ENCODE data around the gene SLC5A11. TPM values are rescaled to one million over a fixed set of nuclear protein-coding genes. Genes with fewer than 3 reads are reported as not detected.

SLC5A11 gene
- total and polyA plus RNA-seq, 2 of the 13 experiments (the other 11 are each of a cell fraction or from before 2014, with no cell fraction given): 1.2 to 3.3 TPM

GRCh38 chr16:24858219-24859041, 12.7 kb downstream of the SLC5A11 start (continued):
- no peak for TF ChIP-seq NPAS2 (CRISPR knock-in tag; IDR thresholded peaks at IDR 0.05; ENCODE audit: borderline replicate concordance)
- peak; percentile 94 for TF ChIP-seq ZBTB26 (CRISPR knock-in tag; IDR thresholded peaks at IDR 0.05; ENCODE audit: borderline replicate concordance)
- TF ChIP-seq ZNF792 (CRISPR knock-in tag; IDR thresholded peaks at IDR 0.05): peak; percentile 98
- peak; percentile 98 for TF ChIP-seq ZFP36L2 (CRISPR knock-in tag; IDR thresholded peaks at IDR 0.05)
- TF ChIP-seq POGZ (CRISPR knock-in tag; IDR thresholded peaks at IDR 0.05): no peak
- TF ChIP-seq, protein P1, sequence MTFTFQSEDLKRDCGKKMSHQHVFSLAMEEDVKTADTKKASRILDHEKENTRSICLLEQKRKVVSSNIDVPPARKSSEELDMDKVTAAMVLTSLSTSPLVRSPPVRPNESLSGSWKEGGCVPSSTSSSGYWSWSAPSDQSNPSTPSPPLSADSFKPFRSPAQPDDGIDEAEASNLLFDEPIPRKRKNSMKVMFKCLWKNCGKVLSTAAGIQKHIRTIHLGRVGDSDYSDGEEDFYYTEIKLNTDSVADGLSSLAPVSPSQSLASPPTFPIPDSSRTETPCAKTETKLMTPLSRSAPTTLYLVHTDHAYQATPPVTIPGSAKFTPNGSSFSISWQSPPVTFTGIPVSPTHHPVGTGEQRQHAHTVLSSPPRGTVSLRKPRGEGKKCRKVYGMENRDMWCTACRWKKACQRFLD (CRISPR knock-in tag; IDR thresholded peaks at IDR 0.05; ENCODE audit: borderline replicate concordance): peak; percentile 94
- TF ChIP-seq ZNF616 (CRISPR knock-in tag; IDR thresholded peaks at IDR 0.05; ENCODE audit: low read depth): peak; percentile 91; the same call in 1 of the 2 replicates
- TF ChIP-seq ZNF510 (CRISPR knock-in tag; IDR thresholded peaks at IDR 0.05; ENCODE audit: low read depth): peak; percentile 88
- peak; percentile 98 for TF ChIP-seq ZNF781 (CRISPR knock-in tag; IDR thresholded peaks at IDR 0.05; ENCODE audit: borderline replicate concordance, not compliant biosample characterization)
- peak; percentile 74; the same call in 1 of the 2 replicates for TF ChIP-seq JUND (CRISPR knock-in tag; IDR thresholded peaks at IDR 0.05)
- TF ChIP-seq ZNF282 (IDR thresholded peaks at IDR 0.05; ENCODE audit: partially characterized antibody): no peak
- peak; percentile 91; the same call in 1 of the 2 replicates for TF ChIP-seq SMYD3 (CRISPR knock-in tag; IDR thresholded peaks at IDR 0.05)
- peak; percentile 96 for TF ChIP-seq REL (CRISPR knock-in tag; conservative IDR thresholded peaks at IDR 0.05)
- no peak for TF ChIP-seq GTF2F1 (IDR thresholded peaks at IDR 0.05; ENCODE audit: low read length)
- TF ChIP-seq, protein P2, sequence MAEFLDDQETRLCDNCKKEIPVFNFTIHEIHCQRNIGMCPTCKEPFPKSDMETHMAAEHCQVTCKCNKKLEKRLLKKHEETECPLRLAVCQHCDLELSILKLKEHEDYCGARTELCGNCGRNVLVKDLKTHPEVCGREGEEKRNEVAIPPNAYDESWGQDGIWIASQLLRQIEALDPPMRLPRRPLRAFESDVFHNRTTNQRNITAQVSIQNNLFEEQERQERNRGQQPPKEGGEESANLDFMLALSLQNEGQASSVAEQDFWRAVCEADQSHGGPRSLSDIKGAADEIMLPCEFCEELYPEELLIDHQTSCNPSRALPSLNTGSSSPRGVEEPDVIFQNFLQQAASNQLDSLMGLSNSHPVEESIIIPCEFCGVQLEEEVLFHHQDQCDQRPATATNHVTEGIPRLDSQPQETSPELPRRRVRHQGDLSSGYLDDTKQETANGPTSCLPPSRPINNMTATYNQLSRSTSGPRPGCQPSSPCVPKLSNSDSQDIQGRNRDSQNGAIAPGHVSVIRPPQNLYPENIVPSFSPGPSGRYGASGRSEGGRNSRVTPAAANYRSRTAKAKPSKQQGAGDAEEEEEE (CRISPR knock-in tag; IDR thresholded peaks at IDR 0.05; ENCODE audit: borderline replicate concordance): no peak
- no peak for TF ChIP-seq PHF21A (CRISPR knock-in tag; IDR thresholded peaks at IDR 0.05)
- peak; percentile 34; the same call in 1 of the 2 replicates for TF ChIP-seq ZNF350 (CRISPR knock-in tag; IDR thresholded peaks at IDR 0.05; ENCODE audit: borderline replicate concordance, low read depth)
- peak; percentile 78; the same call in 1 of the 2 replicates for TF ChIP-seq ZNF749 (CRISPR knock-in tag; IDR thresholded peaks at IDR 0.05; ENCODE audit: borderline replicate concordance)
- peak; percentile 38; the same call in 1 of the 2 replicates for TF ChIP-seq UBTF (CRISPR knock-in tag; IDR thresholded peaks at IDR 0.05)
- TF ChIP-seq, protein P3, sequence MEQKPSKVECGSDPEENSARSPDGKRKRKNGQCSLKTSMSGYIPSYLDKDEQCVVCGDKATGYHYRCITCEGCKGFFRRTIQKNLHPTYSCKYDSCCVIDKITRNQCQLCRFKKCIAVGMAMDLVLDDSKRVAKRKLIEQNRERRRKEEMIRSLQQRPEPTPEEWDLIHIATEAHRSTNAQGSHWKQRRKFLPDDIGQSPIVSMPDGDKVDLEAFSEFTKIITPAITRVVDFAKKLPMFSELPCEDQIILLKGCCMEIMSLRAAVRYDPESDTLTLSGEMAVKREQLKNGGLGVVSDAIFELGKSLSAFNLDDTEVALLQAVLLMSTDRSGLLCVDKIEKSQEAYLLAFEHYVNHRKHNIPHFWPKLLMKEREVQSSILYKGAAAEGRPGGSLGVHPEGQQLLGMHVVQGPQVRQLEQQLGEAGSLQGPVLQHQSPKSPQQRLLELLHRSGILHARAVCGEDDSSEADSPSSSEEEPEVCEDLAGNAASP (CRISPR knock-in tag; IDR thresholded peaks at IDR 0.05; ENCODE audit: borderline replicate concordance): peak; percentile 85

All from HepG2 (cell line).